Stimulated activated CD4-positive, alpha-beta T cell treated with anti-CD3 and anti-CD28 coated beads, TNF-alpha, amount 100 ng/mL, for 4 hours (primary cell): Measurements from ENCODE around the gene AGAP1.
A peak's percentile ranks its signal among the peaks of the same experiment; 100 is the strongest.

ENCODE experiments used
- DNase-seq, 3 experiments: peaks; one replicate each; pipeline ENCODE4 v3.0.0-alpha.2; 2020; ENCODE audit warnings: low read depth in 3 of 3

Gene AGAP1

GRCh38 chr2:235768606-235769005 lies 274.8 kb downstream of the AGAP1 start:
- no peak for DNase-seq

- DNase-seq = no peak
Measured at GRCh38 chr2:235769046-235769445, 275.2 kb downstream of the AGAP1 start.

- DNase-seq = no peak
Measured at GRCh38 chr2:235770909-235771820, 277.3 kb downstream of the AGAP1 start.

- DNase-seq = no peak
Measured at GRCh38 chr2:235773188-235773928, 279.5 kb downstream of the AGAP1 start.

DNA sequence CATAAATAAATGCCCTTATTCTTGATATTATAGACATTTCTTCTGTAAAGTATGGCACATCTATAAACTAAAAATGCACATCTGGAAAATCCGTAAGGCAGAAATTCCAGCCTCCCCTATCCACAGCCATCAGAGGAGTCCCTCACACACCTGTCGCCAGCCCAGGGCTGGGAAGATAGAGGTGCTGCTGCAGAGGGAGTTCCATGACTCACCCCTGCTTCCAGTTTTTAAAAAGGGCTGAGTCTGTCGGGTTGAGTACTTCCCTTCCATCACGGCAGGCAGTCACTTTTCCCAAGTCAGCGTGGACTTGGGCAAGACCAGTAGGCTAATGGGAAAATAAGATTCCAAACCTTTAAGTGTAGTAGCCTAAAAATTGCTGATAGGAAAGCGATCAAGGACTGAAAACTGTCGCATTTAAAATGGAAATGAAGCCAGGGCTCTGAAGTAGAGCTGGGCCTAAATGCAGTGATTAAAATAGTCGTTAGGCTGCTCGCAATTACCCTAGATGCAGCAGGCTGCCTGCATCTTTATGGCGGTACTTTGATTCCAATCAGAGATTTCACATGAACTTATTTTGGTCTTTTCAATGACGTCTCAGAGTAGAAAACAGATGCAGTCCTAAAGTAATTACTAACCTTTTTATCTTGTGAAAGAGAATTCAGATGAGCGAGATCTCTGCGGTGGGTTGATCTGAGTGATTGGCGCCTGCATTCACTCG lies 280.5 kb downstream of the AGAP1 start:
- DNase-seq = no peak

DNA sequence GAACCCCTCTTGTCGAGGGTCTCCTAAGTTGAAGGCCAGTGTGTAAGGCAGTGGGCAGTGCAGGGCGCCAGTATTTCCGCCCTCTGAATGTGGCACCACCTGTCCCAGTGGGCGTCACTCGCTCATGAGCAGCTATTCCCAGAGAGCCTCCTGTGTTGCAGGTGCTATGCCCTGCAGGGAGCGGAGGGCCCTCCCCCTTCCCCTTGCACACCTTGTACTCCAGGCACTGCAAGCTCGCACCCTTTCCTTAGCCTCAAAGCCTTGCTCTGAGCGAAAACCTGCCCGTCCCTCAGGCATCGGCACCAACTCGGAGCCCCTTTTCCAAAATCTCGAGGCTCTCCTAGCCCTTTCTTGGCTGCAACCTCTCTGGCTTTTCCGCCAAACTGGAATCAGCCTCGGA lies 282.7 kb downstream of the AGAP1 start:
- no peak for DNase-seq

DNA sequence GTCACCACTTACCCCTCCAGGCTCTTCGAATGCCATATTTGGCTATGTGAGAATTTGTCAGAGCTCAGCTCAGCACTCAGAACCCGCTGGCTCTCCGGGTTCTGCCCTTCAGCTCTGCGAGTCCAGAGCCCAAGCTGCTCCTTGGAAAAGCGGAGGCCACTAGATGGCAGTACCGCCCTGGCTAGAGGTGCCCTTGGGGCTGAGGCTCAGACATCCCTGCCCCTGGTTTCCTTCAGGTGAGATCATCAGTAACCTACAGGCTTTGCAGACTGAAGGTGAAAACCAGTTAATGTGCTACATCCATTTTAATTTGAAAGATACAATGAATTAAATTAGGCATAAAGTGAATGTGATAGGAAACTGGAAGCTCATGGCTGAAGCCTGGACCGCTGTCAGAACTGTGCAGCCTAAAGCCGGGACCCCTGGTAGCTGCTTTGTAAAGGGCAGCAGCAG lies 285.6 kb downstream of the AGAP1 start:
- peak; percentile 9 to 34 (median 10) for DNase-seq

DNA sequence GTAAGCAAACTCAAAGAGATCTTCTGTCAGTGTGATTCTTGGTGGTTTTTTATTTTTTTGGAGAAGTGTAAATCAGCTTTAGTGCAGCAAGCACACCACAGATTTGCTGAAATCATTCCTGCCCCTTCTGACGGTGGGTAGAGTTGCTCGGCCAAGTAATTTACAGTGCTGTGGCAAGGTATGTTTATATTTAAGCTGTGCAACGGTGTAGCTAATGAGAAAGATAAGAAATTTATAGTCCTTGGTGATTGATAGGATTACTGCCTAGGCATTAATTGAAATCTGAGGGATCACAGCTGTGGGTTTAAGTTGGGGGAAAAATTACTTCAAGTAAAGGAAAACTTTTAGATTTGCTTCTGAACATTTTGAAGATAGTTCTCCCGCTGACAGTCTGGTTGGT lies 286.6 kb downstream of the AGAP1 start:
- DNase-seq = no peak

DNA sequence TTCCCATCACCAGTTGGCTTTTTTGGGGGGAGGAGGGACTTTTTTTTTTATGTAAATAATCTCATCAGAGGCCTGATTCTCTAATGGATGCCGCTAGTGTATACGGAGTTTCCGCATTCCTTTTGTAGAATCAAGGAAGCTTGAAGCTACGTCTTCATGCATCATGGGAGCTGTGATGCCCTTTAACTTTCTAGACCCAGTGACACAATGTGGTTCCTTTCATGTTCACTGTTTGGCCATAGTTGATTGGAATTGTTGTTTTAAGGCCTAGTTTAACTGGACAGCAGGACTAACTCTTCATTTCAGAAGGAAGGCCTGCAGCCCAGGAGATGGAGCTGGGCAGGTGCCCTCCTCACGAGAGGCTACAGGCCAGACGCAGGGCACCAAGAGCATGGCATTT lies 287.9 kb downstream of the AGAP1 start:
- no peak for DNase-seq

- DNase-seq = no peak
Measured at GRCh38 chr2:235784788-235785187, 290.9 kb downstream of the AGAP1 start.

GRCh38 chr2:235789552-235789951 lies 295.7 kb downstream of the AGAP1 start:
- DNase-seq = no peak

DNA sequence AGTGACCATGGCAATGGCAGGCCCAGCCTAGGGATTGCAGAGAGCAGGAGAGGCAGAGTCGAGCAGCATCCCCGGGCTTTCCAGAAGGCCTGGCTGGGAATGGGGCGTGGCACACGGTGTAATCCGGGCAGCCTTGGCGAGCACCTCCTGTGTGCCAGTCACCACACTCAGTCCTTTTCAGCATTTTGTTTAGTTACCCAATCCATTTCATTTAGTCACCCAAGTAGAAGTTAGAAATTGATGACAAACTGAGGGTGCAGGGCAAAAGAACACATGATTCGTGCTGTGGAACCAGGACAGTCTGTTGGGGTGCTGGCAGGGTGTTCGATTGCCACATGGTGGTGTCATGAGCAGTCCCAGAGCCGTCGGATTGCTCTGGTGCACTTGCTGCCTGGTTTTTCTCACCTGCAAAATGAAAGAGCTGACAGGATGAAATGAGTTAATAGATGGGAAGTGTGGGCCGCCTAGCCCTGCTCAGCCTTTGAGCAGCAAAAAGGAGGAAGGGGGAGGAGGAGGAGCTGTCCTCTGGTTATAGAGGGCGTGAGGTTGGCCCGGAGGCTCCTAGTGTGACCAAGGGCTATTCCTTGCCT lies 299.4 kb downstream of the AGAP1 start:
- no peak for DNase-seq

DNA sequence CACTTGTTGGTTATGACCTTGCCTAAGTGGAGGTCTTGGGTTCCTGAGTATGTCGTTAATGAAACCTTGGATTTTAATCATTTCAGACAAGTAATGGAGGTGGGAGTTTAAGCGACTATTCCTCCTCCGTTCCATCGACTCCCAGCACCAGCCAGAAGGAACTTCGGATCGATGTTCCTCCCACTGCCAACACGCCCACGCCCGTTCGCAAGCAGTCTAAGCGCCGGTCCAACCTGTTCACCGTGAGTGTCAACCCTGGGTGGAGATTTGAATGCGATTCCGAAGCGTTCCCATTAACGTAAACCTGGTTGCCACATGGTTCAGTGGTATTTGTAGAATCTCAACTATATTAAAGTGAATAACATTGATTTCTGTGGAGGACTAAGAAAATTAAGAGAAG lies 305.4 kb downstream of the AGAP1 start:
- DNase-seq = no peak

GRCh38 chr2:235802542-235802941 lies 308.7 kb downstream of the AGAP1 start:
- DNase-seq = no peak

DNA sequence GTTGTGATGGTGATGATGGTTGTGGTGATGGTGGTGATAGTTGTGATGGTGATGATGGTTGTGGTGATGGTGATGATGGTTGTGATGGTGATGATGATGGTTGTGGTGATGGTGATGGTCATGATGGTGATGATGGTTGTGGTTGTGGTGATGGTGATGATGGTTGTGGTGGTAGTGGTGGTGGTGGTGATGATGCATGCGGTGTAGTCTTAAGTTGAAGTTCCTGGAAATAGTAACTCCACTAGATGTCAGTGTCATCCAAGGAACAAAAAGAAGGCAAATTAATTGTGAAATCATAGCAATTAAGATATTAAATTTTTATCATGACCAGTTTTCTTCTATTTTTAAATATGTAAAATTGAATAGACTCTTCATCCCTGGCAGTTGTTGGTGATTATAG lies 309.2 kb downstream of the AGAP1 start:
- no peak for DNase-seq

DNA sequence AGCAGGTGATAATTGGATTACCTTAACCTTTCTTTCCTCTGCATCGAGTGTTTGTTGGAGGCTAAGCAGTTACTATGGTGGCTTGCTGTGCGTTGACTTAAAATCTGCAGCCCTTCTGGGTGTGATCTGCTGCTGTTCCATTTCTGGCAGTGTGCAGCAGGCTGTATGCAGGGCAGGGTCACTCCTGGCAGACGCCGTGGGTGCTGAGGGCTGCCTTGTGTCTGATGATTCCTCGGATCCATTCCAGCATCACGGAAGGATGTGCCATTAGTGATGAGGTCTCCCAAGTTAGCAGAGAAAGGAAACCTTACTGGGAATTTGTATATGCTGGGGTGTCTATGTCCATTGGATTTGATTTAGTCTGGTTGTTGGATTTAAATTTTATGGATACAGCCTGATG lies 310.8 kb downstream of the AGAP1 start:
- DNase-seq = no peak

GRCh38 chr2:235806986-235807750 lies 313.3 kb downstream of the AGAP1 start:
- no peak for DNase-seq

GRCh38 chr2:235808366-235808765 lies 314.5 kb downstream of the AGAP1 start:
- DNase-seq = no peak

DNA sequence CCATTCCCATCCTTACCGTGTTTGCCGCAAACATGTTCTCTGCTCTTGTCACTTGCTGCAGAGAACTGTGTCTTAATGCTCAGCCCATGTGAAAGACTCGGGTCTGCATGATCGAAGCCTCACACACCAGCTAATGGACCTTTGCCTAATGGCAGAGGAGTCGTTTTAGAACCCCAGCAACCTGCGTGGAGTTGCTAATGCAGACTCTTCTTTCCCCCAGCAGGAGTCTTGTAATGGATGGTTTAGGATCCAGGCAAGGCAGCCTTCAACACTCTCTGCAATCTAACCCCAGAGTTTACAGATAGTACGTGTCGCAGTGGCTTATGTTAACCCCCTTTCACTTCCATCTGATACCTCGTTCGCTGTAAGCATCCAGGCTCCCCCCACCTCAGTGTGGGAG lies 316.4 kb downstream of the AGAP1 start:
- DNase-seq = no peak

- no peak for DNase-seq
Measured at GRCh38 chr2:235810846-235811245, 317.0 kb downstream of the AGAP1 start.
